Pancreas (tissue), 10 donors: Measurements from ENCODE around the gene CFAP77. TPM values are rescaled to one million over a fixed set of nuclear protein-coding genes. Genes with fewer than 3 reads are reported as not detected.

ENCODE experiments used
- ATAC-seq, 4 donors: fragments of 200-7000 bp; cut with Tn5 transposase; one replicate each; pipeline versions ENCODE4 v1.8.0 to v1.9.1; 2020; ENCODE audit warnings: mild to moderate bottlenecking in 4 of 4, moderate library complexity in 4 of 4
- DNase-seq, 6 donors: peaks; one replicate each; pipeline ENCODE4 v3.0.0-alpha.2; 2020
- FAIRE-seq: peaks from 2 replicates; lab custom pipeline; 2012; peaks lifted over from hg19 to GRCh38; lab: Jason Lieb, UNC
- H3K27ac ChIP-seq, 4 donors: fragments of 200-600 bp; sonication (generic); 1 replicate in 3 of 4; 2 replicates in 1 of 4; pipeline versions ENCODE4 v1.5.0 to v1.8.0; 2020
- H3K27me3 ChIP-seq, 4 donors: fragments of 200-600 bp; one replicate each; pipeline ENCODE4 v1.8.0; 2021
- H3K36me3 ChIP-seq, 3 donors: fragments of 200-600 bp; sonication (generic) in 1 of 3; one replicate each; pipeline versions ENCODE4 v1.5.0 to v1.8.0; 2020 to 2021
- H3K4me1 ChIP-seq, 3 donors: fragments of 200-600 bp; one replicate each; pipeline ENCODE4 v1.8.0; 2021
- H3K4me3 ChIP-seq, 4 donors: fragments of 200-600 bp; sonication (generic) in 2 of 4; one replicate each; pipeline versions ENCODE4 v1.5.0 to v1.8.0; 2020 to 2021
- H3K9me3 ChIP-seq, 4 donors: fragments of 200-600 bp; one replicate each; pipeline ENCODE4 v1.8.0; 2021
- CTCF ChIP-seq, 4 donors: fragments of 200-600 bp; sonication (generic) in 3 of 4; IDR thresholded peaks; one replicate each; pipeline versions ENCODE4 v1.5.0 to v1.8.0; 2021; ENCODE audit warnings: antibody characterized with exemption in 4 of 4
- WGBS, 2 donors: extraction: QIAGEN DNeasy Blood & Tissue Kit; methylation state at CpG; one replicate each; pipeline ENCODE4 v1.1.7; 2013; 5-methylcytosine and 5-hydroxymethylcytosine counted together
- intact Hi-C, 3 donors: fragments of 100-400 bp; cut with DNase I; formaldehyde crosslinking; loops; one replicate each; pipeline versions ENCODE4 v1.11.1 to v1.14.2; 2022
- polyA plus RNA-seq, 2 donors: library from polyadenylated mRNA; stranded (reverse); fragments of 200-250 nt; gene quantifications; one replicate each; pipeline ENCODE4 v1.2.3, GENCODE V29; 2013
- total RNA-seq, 6 donors: library from RNA; stranded (reverse); fragmentation: NEBNext Ultra II Directional in 4 of 6; extraction: Animal tissue kit (Norgen Biotek cat#: 25700) in 4 of 6; gene quantifications; one replicate each; pipeline versions ENCODE4 v1.2.1 to v1.2.4, GENCODE V29; 2021 to 2023
- donor health status: healthy with polysubstance abuse.
- donor health status: DM: no; HTN: no; CAD: no; lungs with moderate emphysema.
- donor health status: DM: no; HTN: no; CAD: no.
- donor health status: control.
- donor health status: control.
- donor health status: Bipolar disorder and iron deficiency.
- donor health status: DM: yes; HTN: yes; CAD: no.
- donor health status: DM: no; HTN: no; CAD: no.
- donor health status: DM: no; HTN: no; CAD: no.
- donor health status: DM: yes; HTN: yes; CAD: no.

Gene CFAP77
- total and polyA plus RNA-seq, 8 donors = not detected

GRCh38 chr9:132514821-132515220 lies 104.8 kb downstream of the CFAP77 start:
- Histone ChIP-seq H3K27me3 (peaks cover 0 to 4% (median 0%) of the 10 kb centered on the region in 4 donors), H3K4me3 (no peak overlapping the region), H3K9me3 (no peaks in the 10 kb centered on the region), H3K36me3 (no peaks in the 10 kb centered on the region), H3K4me1 (no peaks in the 10 kb centered on the region), H3K27ac (no peak overlapping the region)
- no peak for DNase-seq
- 45 to 49% methylated on average over 8 of the region's 8 CpGs for WGBS, 2 donors
- intact Hi-C loops = loop anchor here in 1 of 3 donors (10.0 kb wide), 1 partner anchor 280 kb away; no protein-coding TSS in a partner anchor
- FAIRE-seq = no peak
- no peak for ATAC-seq
- no peak for TF ChIP-seq CTCF (IDR thresholded peaks at IDR 0.05)

- Histone ChIP-seq H3K9me3 (no peaks in the 10 kb centered on the region), H3K4me1 (no peaks in the 10 kb centered on the region), H3K27ac (no peak overlapping the region), H3K27me3 (peaks cover 0 to 4% (median 0%) of the 10 kb centered on the region in 4 donors), H3K4me3 (no peak overlapping the region), H3K36me3 (no peaks in the 10 kb centered on the region)
- FAIRE-seq (no peak), ATAC-seq (no peak), DNase-seq (no peak)
- WGBS, 2 donors = 68 to 72% methylated on average over 6 of the region's 6 CpGs
- no peak for TF ChIP-seq CTCF (IDR thresholded peaks at IDR 0.05)
- intact Hi-C loops = loop anchor here in 1 of 3 donors (10.0 kb wide), 1 partner anchor 278 kb away; no protein-coding TSS in a partner anchor
Measured at GRCh38 chr9:132516301-132516700, 106.3 kb downstream of the CFAP77 start.

GRCh38 chr9:132516911-132517310 lies 106.9 kb downstream of the CFAP77 start:
- DNase-seq = no peak
- intact Hi-C loops = loop anchor here in 1 of 3 donors (10.0 kb wide), 1 partner anchor 278 kb away; no protein-coding TSS in a partner anchor
- Histone ChIP-seq H3K4me1 (no peaks in the 10 kb centered on the region), H3K4me3 (no peak overlapping the region), H3K36me3 (no peaks in the 10 kb centered on the region), H3K27me3 (peaks cover 0 to 4% (median 0%) of the 10 kb centered on the region in 4 donors), H3K27ac (no peak overlapping the region), H3K9me3 (no peaks in the 10 kb centered on the region)
- no peak for ATAC-seq
- WGBS, 2 donors = 40 to 52% methylated on average over 18 of the region's 18 CpGs
- no peak for TF ChIP-seq CTCF (IDR thresholded peaks at IDR 0.05)
- FAIRE-seq = no peak

GRCh38 chr9:132517815-132518550 lies 108.0 kb downstream of the CFAP77 start:
- no peak for TF ChIP-seq CTCF (IDR thresholded peaks at IDR 0.05)
- WGBS, 2 donors = 58 to 72% methylated on average over 21 of the region's 21 CpGs
- H3K4me3 ChIP-seq = no peak overlapping the region
- no peaks in the 10 kb centered on the region for H3K4me1 ChIP-seq
- ATAC-seq (no peak), DNase-seq (no peak), FAIRE-seq (no peak)
- H3K9me3 ChIP-seq = no peaks in the 10 kb centered on the region
- peaks cover 0 to 4% (median 0%) of the 10 kb centered on the region in 4 donors for H3K27me3 ChIP-seq
- no peaks in the 10 kb centered on the region for H3K36me3 ChIP-seq
- intact Hi-C loops = loop anchor here in 1 of 3 donors (10.0 kb wide), 1 partner anchor 277 kb away; no protein-coding TSS in a partner anchor
- H3K27ac ChIP-seq = no peak overlapping the region

- H3K36me3 ChIP-seq = no peaks in the 10 kb centered on the region
- TF ChIP-seq CTCF (IDR thresholded peaks at IDR 0.05) = no peak
- FAIRE-seq (no peak), DNase-seq (no peak), ATAC-seq (no peak)
- H3K4me3 ChIP-seq = no peak overlapping the region
- no peaks in the 10 kb centered on the region for H3K4me1 ChIP-seq
- H3K27ac ChIP-seq = no peak overlapping the region
- H3K27me3 ChIP-seq = peaks cover 0 to 4% (median 0%) of the 10 kb centered on the region in 4 donors
- 61 to 66% methylated on average over 11 of the region's 11 CpGs for WGBS, 2 donors
- intact Hi-C loops = loop anchor here in 1 of 3 donors (10.0 kb wide), 1 partner anchor 276 kb away; no protein-coding TSS in a partner anchor
- H3K9me3 ChIP-seq = no peaks in the 10 kb centered on the region
Measured at GRCh38 chr9:132518626-132519025, 108.6 kb downstream of the CFAP77 start.
